MV-4-11 (cell line): ENCODE results near the gene POLN.
"Not testable (repeated sequence)": the region's sequence is repeated elsewhere in the genome, so short reads cannot be mapped to it uniquely, and the experiment has no call there.

Experiments
- DNase-seq: peaks from one replicate; lab custom pipeline; 2025; lab: John Stamatoyannopoulos, UW

POLN gene

DNA sequence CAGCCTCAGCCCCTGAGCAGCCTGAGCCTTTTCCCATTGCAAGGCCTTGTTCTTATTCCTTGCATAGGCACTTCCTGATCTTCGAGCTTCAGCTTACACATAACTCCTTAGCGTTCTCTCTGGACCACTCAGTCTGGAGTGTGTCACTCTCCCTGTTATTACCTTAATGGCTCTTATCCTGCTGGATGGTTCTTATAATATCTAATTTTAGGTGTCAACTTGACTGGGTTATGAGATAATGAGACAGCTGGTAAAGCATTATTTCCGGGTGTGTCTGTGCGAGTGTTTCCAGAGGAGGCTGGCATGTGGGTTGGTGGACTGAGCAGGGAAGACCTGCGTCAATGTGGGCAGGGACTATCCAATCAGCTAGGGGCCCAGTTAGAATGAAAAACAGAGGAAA is 75.7 kb downstream of the POLN start:
- no peak for DNase-seq

DNA sequence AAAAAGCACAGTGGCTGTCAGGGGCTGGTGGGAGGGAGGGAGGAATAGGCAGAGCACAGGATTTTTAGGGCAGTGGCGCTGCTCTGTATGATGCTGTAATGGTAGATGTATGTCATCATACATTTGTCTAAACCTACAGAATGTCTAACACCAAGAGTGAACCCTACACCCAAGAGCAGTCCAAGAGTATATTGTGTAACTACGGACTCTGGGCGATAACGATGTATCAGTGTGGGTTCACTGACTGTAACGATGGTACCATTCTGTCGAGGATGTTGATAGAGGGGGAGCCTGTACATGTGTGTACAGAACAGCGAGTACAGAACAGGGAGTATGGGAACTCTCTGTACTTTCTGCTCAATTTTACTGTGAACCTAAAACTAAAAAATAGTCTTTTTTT is 76.5 kb downstream of the POLN start:
- DNase-seq: no peak

DNA sequence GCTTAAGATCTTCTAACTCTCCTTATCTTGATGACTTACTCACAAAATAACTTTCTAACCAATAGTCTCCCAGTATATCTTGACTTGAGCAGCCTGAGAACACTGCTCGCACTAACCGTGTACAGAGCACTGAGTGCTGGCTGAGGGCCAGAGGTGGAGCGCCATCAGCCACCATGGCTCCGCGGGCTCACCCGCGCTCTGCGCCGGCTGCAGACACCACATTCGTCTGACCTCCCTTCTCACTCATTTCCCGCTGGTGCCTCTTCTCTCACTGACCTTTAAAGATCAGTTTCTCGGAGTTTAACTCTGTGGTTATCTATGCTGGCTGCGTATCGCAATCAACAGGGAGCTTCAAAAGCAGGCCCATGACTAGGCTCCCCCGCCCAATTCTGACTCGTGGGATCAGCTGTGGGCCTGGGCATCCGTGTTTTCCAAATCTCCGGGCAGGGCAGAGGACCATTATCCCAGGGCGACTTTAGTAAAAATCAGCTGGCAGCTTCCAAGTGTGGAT is 78.6 kb downstream of the POLN start:
- DNase-seq: no peak

DNA sequence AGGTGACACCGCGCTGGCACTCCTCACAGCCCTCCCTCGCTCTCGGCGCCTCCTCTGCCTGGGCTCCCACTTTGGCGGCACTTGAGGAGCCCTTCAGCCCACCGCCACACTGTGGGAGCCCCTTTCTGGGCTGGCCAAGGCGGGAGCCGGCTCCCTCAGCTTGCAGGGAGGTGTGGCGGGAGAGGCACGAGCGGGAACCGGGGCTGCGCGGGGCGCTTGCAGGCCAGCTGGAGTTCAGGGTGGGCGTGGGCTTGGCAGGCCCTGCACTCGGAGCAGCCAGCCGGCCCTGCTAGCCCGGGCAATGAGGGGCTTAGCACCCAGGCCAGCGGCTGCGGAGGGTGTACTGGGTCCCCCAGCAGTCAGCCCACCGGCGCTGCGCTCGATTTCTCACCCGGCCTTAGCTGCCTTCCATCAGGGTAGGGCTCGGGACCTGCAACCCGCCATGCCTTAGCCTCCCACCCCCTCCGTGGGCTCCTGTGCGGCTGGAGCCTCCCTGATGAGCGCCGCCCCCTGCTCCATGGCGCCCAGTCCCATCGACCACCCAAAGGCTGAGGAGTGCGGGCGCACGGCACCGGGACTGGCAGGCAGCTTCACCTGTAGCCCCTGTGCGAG is 80.7 kb downstream of the POLN start:
- DNase-seq: not testable (repeated sequence)

DNA sequence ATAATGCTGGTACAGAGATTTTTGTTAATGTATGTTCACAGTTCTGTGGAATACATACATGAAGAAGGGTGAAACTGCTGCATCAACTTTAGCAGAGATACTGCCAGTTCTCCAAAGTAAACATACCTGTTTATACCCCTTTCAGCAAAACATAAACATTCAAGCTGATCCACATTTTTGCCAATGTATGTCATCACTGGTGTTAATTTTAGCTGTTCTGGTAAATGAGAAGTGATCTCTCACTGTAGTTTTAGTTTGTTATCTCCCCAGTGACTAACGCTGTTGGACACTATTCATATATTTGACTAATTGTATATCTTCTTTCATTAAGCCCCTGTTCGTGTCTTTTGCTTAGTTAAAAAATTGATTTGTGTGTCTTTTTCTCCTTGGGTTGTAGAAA is 82.0 kb downstream of the POLN start:
- DNase-seq: no peak

DNA sequence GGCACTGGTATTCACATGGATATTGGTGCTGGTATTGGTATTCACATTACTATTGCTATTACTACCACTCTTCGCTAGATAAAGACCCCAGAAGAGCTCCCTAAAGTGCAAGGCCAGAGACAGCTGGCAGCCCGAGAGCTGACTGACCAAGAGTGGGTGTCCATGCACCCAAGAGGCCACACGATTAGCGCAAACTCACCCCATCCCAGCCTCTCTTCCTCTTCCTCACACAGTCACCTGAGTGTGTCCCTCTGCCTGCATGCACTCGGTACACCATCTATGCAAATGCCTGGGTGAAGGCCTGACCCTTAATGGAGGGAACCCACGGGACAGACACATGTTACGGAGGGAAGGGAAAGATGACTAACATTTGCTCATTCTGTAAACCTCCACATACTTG is 86.7 kb downstream of the POLN start:
- DNase-seq: no peak

DNA sequence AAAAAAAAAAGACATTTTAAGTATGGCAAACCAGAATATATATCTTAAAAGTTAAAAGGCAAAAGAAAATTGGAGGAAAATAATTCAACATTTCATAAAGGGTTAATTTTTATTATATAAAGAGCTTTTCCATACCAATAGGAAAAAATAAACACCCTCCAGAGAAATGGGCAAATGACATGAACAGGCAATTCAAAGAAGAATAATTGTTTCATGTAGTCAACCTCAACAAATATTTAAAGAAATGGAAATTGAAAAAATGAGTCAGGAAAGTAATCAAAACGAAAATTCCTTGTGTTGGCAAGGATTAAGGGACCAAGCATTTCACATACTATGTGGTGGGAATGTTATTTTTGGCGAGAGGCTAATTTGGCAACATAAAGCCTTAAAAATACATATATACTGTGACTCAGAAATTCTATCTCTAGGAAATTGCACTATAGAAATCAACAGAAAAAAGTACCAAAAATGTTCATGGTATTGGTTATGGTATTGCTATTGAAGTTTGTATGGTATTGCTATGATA is 87.6 kb downstream of the POLN start:
- no peak for DNase-seq

DNA sequence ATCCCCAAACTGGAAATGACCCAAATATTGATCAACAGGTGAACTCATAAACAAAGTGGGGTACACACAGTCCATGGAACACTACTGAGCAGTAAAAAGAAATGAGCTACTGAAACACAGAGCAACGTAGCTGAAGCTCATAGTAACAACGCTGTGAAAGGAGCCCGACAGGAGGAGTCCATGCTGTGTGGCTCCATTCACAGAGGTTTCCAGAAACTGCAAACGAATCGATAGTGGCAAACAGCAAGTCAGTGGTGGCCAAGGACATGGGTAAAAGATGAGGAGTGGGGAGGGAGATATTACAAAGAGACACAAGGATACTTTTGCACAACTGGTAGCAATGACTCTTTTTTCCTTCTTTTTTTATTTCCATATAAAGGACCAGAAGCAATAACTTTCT is 90.4 kb downstream of the POLN start:
- no peak for DNase-seq

DNA sequence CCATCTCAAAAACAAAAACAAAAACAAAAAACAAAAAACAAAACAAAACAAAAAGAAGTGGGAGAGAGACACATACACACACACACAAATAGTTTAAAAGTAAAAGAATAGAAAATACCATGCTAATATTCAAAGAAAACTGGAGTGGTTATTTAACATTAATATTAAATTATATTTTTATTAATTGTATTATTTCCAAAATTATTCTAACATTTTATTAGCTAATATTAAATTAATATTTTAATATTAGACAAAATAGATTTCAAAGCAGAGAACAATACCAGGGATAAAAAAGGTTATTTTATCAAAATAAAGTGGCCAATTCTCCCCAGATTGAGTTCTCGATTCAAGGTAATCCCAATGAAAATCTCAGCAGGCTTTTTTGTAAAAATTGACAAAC is 91.8 kb downstream of the POLN start:
- DNase-seq: no peak

DNA sequence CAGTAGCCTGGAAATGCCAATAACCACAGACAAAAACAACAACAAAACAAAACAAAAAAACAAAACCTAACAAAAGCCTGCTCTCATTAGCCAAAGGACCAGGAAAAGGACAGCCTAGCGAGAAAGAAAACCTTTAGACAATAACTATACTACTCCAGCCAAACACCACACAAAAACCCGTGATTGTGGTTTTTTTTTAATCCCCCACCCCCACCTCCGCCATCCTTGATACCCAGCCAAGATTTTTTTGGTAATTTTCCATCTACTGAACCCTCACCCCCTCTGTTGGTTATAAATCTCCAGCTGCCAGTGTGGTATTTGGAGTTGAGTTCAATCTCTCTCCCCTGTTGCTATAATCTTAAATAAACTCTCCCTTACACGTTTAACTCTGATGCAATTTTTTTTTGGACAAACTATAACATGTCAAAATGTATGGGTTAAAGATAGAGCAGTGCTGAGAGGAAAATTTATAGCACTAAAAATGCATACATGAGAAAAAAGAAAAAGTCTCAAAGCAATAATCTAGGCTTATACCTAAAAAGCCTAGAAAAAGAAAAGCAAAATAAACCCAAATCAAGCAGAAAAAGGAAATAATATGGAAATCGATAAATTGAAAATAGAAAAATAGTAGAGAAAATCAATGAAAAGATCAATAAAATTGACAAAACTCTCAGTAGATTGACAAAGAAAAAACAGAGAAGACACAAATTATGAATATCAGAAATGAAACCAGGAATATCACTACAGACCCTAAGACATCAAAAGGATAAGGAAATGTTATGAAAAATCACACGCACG is 99.1 kb downstream of the POLN start:
- DNase-seq: no peak

DNA sequence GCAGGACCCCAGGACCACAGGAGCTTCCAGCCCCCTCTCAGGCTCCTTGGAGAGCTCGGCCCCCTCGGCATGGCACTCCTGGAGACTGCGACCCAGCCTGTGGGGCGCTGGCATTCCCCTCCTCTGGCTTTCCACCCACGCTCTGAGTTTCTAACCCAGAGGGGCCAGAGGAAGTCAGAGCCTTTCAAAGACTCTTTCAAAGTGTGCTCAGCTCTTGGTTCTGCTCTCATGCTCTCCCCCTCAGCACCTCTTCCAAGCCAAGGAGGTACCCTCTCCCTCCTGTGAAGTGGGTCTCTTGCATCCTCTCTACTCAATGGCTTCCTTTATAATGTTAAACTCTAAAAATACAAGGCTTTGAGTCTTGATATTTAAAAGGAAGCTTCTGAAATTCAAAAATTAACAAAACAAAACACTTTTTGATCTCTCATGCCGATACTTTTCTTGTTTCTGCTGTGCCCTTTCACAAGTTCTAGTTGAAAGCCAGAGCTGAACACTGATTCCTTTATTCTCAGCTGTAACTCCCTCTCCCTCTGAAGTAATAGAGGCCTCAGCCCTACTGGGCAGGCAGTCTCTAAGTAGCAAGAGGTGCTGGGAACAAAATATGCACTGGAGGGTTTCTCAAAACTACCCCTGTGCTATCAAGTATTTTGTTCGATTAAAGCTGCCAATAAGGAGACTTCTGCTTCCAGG is 100.0 kb downstream of the POLN start:
- no peak for DNase-seq

DNA sequence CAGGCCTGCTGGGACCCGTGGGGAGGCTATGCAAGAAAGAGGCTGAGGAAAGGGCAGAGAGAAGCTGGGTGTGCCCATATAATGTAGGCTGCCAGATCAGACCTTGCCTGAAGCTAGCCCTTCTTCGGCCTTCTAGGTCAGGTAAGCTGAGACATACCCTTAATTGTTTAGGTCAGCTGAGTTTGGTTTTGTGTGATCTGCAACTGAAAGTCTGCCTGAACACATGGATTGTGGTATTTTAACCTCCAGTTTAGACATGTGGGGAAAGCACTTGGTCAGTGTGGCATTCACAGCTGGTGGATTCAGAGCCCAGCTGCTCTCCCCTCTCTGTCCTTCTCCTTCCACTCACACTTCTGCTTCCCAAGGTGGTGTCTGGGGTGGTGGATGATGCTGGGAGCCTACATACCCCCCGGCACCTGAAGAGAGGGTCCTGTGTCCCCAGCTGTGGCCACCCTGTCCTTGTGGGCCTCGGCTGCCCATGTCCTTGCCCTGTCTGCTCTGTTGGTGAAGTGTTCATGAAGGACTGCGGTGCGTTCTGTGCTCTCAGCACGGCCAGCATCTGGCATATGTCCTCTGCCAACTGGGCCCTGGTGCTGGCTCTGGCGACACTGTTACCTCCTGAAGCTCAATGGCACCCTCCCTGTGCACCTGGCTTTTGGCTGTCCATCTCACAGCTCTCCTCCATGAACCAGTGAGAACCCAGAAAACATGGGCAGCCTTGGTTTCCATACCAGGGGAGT is 100.7 kb downstream of the POLN start:
- peak; percentile 56 for DNase-seq

DNA sequence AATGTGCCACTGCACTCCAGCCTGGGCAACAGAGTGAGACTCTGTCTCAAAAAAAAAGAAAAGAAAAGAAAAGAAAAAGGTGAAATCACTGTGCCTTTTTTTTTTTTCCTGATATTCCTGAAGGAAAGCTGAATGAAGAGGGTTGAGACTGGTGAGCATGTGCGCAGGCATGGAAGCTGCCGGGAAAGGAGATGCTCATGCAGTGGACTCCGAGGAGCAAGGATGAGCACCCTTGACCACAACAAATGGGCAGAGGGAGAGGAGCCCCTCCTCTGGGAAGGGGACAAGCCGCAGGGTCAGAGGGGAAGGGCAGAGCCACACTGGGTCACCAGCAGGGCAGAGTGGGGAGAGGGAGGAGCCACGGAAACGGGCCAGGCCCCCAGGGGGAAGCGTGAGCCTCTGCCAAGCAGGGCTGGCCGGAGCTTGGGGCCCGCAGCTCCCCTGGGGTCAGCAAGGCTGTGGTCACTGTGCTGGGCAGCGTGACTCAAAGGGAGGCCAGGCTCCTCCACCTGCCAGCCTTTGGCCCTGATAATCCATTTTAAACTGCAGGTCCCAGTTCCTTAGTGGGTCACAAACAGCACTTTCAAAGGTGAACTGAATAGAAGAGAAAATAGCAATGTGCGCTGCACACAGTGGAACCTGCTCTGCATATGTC is 102.9 kb downstream of the POLN start:
- DNase-seq: no peak

DNA sequence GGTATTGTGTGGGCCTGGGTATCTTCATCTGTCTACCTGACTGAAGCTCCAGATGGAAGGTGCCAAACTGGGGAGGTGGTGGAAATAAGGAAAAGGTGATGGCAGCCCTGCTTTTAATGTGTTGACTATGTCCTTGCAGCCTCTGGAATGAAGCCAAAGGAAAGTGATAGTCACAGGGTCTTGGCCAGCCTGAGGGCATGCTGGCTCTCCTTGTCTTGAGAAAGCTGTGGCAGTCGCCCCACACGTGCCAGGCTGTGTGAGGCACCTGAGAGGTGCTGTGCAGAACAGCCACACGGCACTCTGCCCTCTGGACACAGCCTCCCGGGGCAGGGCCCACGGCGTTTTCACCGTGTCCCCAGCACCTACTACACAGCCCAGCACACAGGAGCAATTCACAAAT is 105.2 kb downstream of the POLN start:
- DNase-seq: no peak

DNA sequence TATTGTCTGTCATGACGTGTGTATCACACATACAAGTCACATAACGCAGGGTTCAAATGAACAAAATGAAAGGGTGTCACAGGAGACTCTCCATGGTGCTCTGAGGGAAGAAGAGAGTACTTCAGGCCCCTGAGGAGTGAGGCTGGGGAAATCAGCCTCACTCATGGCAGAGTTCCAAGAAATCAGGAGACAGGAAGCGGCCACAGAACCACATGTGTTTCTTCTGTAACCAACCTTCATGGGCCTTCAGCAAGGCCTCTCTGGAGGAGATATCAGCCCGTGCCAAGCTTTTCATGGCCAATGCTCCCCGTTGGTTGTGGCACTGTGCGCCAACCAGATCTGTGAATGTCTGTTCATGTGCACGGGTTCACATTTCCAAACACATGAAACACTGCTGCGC is 106.8 kb downstream of the POLN start:
- DNase-seq: peak; percentile 57

DNA sequence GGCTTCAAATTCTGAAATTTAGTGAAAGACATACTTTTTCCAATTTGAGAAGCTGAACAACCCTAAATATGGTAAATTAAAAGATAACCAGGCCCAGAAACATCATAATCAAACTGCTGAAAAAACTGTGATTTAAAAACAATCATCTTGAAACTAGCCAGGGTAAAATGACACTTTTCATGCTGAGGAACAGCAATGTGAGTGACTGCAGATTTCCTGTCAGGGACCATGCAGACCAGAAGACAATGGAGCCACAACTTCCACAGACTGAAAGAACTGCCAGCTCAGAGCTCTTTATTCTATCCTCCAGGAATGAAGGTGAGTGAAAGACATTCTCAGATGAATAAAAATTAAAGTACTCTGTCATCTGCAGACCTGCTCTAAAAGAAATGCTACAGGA is 109.5 kb downstream of the POLN start:
- DNase-seq: no peak

DNA sequence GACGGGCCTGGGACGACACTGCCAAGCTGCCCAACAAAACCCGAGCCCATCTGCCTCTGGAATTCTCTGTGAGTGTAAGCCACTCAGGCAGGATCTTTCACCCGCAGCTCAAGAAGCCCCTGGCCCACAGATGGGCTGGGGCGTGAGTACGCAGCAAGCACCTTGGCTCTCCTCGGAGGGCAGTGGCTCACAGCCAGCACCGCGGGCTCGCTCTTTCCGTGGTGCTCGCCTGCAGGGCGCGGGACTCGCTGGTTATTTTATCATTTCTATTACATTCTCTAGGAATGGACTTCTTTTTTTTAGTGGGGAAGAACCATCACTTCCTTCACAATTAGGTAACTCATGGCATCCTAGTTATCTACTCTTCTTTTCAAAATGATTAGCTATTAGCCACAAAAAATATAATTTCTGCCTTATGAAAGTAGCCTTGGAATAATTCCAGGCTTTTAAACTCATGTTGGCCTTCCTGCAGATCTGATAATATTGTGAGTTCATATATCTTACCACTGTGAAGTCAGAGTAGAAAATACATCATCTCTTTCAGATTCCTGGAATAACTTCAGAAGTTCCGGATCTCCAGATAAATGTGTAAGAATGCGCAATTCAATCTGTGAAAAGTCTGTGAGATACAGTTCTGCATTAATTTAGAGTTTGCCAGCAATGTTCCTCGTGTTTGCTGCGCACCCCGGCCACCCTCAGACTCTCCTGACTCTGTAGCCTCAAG is 114.2 kb downstream of the POLN start:
- DNase-seq: no peak

DNA sequence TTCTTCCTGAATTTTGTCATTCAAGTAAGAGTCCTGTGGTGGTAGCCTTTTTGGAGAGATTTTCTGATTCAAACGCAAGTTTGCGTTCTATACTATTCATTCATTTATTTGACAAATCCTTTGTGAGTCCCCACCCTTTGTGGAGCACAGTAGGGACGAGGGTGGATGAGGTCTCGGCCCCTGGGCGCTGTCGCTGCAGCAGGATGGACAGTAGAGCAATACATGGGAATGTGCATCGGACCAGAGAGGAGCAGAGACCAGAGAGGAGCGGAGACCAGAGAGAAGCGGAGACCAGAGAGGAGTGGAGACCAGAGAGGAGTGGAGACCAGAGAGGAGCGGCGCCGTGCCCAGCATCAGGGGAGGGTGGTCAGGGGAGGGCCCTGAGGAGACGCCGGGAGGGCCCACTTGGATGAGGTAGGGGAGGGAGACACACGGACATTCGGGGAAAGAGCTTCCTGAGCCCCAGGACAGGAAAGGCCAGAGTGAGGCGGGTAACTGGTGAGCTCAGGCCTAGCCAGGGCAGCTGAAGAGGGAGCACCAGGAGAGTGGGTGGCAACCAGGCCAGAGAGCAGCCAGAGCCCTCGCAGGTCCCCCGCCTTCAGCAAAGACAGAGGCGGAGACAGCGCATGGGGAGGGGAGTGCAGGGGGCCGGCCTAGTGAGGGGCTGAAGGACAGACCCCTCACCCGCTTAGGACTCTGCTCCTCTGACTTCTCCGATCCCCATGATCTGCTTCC is 115.4 kb downstream of the POLN start:
- no peak for DNase-seq

DNA sequence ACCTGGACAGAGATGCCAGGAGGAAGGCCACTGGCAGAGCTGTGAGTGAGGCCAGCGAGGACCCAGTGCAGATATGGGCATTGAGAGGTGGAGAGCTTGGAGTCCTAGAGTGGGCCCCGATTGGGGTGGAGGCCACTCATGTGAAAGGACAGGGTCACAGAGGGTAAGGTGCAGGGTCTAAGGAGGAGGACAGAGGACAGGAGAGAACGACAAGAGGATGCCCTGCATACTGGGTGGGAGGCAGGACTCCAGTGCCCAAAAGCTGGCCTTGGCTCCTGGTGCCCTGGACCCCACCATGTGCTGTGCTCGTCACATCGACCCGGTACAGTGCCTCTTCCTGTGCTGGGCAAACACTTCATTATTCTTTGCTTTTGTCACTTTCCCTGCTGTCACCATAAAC is 116.1 kb downstream of the POLN start:
- no peak for DNase-seq

DNA sequence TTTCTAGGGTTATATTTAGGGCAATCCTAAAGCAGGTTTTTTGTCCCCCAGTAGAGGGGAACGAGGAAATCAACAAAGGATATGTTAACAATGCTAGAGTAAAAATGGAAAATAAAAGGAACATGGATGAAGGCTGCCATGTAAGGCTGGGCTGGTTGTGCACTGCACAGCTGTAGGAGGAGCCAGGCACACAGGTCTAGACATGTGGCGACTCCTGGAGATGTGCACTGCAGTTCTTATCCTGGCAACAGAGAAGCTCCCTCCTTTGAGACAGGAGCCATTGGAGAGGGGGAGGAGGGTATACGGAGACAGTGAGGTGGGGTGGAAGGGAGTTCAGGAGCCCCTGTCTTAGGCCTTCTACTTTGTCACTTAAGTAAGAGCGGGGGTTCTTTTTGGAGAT is 116.9 kb downstream of the POLN start:
- no peak for DNase-seq
